ENCODE data around the gene CSRP1.

The CSRP1 gene

DNA sequence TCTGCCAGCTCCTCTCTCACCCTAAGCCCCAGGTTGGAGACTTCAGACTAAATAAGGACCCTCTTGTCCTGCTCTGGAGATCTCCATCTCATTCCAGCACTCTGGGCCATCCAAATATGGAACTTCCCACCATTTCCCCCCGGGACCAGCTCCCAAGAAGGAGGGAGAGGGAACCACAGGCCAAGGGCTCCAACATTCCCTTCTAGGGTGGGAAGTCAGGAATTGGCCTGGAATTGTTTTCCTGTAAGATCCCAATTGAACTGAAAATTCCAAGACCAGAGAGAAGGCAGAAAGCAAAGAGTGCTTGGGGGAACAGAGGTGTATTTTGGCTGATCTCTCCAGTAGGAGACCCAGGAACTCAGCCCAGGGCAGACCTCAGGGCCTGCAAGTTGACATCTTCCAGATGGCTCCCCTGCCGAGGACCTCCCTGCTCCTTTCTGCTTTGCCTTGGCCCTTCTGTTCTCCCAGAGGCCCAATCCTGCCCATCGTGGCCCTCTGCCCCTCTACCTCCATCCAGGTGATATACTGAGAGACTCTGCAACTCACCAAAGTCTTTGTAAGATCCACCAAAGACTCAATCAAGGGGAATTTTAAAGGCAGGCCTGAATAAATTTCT lies 14.9 kb downstream of the CSRP1 start:
- Histone ChIP-seq H3K4me3 (ENCODE audit: low read length) (no peak overlapping the region), H3K9me3 (ENCODE audit: insufficient read depth, low read depth, low read length) (no peaks in the 10 kb centered on the region), H3K4me1 (ENCODE audit: insufficient read depth, low read length) (0 out of 2 replicates have a peak, but pooled peaks cover 8% of the 10 kb centered on the region), H3K36me3 (ENCODE audit: insufficient read depth, low read length) (no peaks in the 10 kb centered on the region), H3K27me3 (ENCODE audit: insufficient read depth, low read length) (no peaks in the 10 kb centered on the region), H3K9ac (ENCODE audit: low read depth, low read length) (no peak overlapping the region), H3K27ac (ENCODE audit: low read depth, low read length) (no peak overlapping the region)
- 86% methylated on average over 3 of the region's 3 CpGs for WGBS

DNA sequence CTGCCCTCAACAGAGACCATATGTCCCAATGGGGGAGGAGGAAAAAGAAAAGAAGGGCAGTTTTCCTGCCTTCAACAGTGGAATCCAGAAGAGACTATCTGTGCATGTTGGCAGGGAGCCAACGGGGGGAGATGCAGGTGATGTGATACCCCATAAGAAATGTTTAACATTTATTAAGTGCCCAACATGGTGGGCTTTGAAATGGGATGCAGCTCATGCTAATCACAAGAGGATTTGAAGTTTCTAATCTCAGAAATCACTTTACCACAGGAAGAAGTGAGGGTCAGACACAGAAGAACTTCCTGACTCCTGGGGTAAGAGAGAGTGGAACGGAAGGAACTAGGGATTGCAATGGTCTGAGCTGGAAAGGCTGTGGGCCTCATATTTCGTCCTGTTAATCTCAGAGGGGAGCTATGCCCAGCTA lies 16.2 kb downstream of the CSRP1 start:
- Histone ChIP-seq H3K4me1 (ENCODE audit: insufficient read depth, low read length) (0 out of 2 replicates have a peak, but pooled peaks cover 8% of the 10 kb centered on the region), H3K9ac (ENCODE audit: low read depth, low read length) (no peak overlapping the region), H3K9me3 (ENCODE audit: insufficient read depth, low read depth, low read length) (no peaks in the 10 kb centered on the region), H3K27ac (ENCODE audit: low read depth, low read length) (no peak overlapping the region), H3K27me3 (ENCODE audit: insufficient read depth, low read length) (no peaks in the 10 kb centered on the region), H3K4me3 (ENCODE audit: low read length) (no peak overlapping the region), H3K36me3 (ENCODE audit: insufficient read depth, low read length) (no peaks in the 10 kb centered on the region)
- 81% methylated on average over 3 of the region's 3 CpGs for WGBS

DNA sequence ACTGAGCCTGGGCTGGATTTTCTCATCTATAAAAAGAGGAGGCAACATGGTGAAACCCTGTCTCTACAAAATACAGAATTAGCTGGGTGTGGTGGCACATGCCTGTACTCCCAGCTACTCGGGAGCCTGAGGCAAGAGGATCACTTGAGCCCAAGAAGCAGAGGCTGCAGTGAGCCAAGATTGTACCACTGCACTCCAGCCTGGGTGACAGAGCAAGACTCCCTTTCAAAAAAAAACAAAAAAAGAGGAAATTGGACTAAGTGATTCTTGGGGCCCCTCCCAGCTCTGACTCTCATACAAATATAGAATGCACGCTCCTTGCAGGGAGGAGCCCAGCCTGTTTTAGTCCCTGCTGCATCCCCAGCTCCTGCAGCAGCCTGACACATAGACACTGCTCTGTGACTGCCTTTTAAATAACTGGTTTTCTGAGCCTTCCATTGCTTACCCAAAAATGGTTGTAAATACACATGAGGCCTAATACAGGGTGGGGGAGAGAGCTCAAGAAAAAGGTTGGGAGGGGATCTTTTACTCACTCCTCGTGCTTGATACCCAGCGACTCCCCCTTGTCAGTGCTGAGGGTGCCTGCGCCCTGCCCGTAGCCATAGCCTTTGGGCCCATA lies 17.2 kb downstream of the CSRP1 start:
- 91% methylated on average over 6 of the region's 6 CpGs for WGBS
- Histone ChIP-seq H3K4me3 (ENCODE audit: low read length) (no peak overlapping the region), H3K9ac (ENCODE audit: low read depth, low read length) (no peak overlapping the region), H3K36me3 (ENCODE audit: insufficient read depth, low read length) (no peaks in the 10 kb centered on the region), H3K27me3 (ENCODE audit: insufficient read depth, low read length) (no peaks in the 10 kb centered on the region), H3K4me1 (ENCODE audit: insufficient read depth, low read length) (0 out of 2 replicates have a peak, but pooled peaks cover 8% of the 10 kb centered on the region), H3K27ac (ENCODE audit: low read depth, low read length) (no peak overlapping the region), H3K9me3 (ENCODE audit: insufficient read depth, low read depth, low read length) (no peaks in the 10 kb centered on the region)

DNA sequence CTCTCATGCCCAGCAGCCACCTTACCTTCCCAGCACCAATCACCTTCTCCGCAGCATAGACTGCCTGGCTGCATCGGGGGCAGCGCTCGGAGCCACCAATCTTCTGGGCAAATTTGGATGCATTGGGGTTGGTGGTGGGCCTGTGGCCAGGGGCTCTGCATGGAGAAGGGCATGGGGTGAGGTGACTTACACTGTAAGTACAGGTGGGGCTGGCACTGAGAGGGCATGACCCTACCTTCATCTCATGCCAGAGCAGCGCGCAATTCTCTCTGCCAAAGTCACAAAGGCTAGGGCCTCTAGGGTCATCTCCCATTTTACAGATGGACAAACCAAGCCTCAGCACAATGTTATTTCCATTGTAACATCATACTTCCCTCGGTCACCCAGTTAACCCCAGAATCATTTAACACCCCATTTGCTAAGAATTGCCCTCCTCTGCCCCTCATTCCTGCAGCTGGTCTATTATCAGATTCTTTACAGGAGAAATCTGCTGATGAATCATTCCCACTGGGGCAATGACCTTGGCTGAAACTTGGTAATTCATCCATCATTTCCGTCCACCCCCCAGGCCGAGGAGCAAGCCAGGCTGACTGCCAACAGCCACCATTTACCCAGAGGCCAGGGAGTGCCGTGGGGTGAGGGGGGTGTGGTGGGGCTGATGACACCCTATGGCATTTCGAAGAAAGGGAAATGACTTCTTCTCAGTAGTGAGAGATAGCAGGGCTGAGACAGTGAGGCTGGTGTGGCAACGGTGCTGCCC lies 17.9 kb downstream of the CSRP1 start:
- no peak overlapping the region for H3K4me3 ChIP-seq (ENCODE audit: low read length)
- no peak overlapping the region for H3K9ac ChIP-seq (ENCODE audit: low read depth, low read length)
- H3K4me1 ChIP-seq (ENCODE audit: insufficient read depth, low read length) = 0 out of 2 replicates have a peak, but pooled peaks cover 2% of the 10 kb centered on the region
- no peaks in the 10 kb centered on the region for H3K9me3 ChIP-seq (ENCODE audit: insufficient read depth, low read depth, low read length)
- H3K27ac ChIP-seq (ENCODE audit: low read depth, low read length) = no peak overlapping the region
- no peaks in the 10 kb centered on the region for H3K36me3 ChIP-seq (ENCODE audit: insufficient read depth, low read length)
- H3K27me3 ChIP-seq (ENCODE audit: insufficient read depth, low read length) = no peaks in the 10 kb centered on the region
- 89% methylated on average over 12 of the region's 12 CpGs for WGBS

DNA sequence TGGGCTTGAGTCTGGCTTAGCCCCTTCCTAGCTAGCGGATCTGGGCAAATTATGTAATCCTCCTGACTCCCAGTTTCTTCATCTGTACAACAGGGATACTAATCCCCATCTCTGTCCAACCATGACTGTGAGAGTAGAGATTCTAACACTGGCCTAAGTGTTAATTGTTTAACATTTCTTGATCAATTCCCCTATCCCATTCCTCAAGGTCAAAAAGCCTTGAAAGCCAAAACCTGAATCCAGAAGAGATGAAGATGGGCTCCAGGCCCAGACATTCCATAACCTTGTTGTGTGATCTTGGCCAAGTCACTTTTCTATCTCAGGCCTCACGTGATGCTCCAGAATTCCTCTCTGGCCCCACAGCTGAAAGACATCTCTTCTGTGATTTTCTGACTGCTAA lies 19.2 kb downstream of the CSRP1 start:
- WGBS = 88% methylated on average over 2 of the region's 2 CpGs
- no peaks in the 10 kb centered on the region for H3K4me1 ChIP-seq (ENCODE audit: insufficient read depth, low read length)
- no peak overlapping the region for H3K9ac ChIP-seq (ENCODE audit: low read depth, low read length)
- no peak overlapping the region for H3K27ac ChIP-seq (ENCODE audit: low read depth, low read length)
- H3K4me3 ChIP-seq (ENCODE audit: low read length) = no peak overlapping the region
- H3K27me3 ChIP-seq (ENCODE audit: insufficient read depth, low read length) = no peaks in the 10 kb centered on the region
- H3K36me3 ChIP-seq (ENCODE audit: insufficient read depth, low read length) = no peaks in the 10 kb centered on the region
- no peaks in the 10 kb centered on the region for H3K9me3 ChIP-seq (ENCODE audit: insufficient read depth, low read depth, low read length)

DNA sequence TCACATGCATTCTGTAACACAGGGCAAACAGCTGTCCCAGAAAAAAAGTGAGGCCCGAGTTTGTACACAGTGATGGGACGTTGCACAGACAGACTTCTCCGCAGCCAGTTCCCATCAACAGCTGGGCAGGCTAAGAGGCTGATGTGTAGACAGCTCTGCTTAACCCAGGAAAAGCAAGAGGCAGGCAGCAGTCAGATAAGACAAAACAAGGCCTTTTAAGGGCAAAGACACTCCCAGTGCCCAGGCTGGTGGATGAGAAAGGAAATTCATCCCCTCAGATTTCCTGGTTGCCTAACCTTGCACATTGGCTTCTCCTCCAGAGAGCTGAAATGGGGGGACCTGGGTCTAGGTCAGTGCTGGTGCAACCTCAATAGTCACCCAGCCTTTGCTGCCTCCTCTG lies 20.7 kb downstream of the CSRP1 start:
- 86% methylated on average over 3 of the region's 3 CpGs for WGBS
- Histone ChIP-seq H3K27me3 (ENCODE audit: insufficient read depth, low read length) (peaks cover 8% of the 10 kb centered on the region), H3K36me3 (ENCODE audit: insufficient read depth, low read length) (no peaks in the 10 kb centered on the region)

DNA sequence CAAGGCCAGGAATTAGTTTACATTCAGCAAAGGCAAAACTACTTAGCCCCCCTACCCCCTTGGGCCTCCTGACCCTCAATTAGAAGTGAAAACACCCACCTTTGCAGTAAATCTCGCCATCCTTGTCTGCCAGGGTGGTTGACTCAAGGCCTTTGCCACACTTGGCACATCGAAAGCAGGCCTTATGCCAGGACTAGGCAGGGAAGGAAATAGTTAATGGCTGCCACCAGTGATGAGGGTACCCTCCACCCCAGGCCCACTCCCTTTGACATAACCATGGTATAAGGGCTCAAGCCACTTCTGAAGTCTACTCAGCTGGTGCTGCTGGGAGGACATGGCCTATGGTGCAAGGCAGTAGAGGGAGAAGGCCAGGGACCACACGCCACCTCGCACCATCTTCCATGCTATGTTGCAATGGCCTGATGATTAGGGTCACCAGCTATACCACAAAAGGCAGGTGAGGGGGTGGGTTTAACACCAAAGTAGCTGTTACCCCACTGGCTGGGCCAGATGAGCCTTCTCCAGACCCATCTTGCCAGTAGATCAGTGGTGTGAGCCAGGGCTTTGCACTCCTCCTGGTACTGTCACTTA lies 21.6 kb downstream of the CSRP1 start:
- no peak overlapping the region for H3K4me3 ChIP-seq (ENCODE audit: low read length)
- 93% methylated on average over 4 of the region's 4 CpGs for WGBS

More for the DNA sequence above, 20.7 kb downstream of the CSRP1 start:
- H3K4me3 ChIP-seq (ENCODE audit: low read length) = no peak overlapping the region
- H3K9me3 ChIP-seq (ENCODE audit: insufficient read depth, low read depth, low read length) = no peaks in the 10 kb centered on the region
- H3K27ac ChIP-seq (ENCODE audit: low read depth, low read length) = no peak overlapping the region
- no peaks in the 10 kb centered on the region for H3K4me1 ChIP-seq (ENCODE audit: insufficient read depth, low read length)
- H3K9ac ChIP-seq (ENCODE audit: low read depth, low read length) = no peak overlapping the region

DNA sequence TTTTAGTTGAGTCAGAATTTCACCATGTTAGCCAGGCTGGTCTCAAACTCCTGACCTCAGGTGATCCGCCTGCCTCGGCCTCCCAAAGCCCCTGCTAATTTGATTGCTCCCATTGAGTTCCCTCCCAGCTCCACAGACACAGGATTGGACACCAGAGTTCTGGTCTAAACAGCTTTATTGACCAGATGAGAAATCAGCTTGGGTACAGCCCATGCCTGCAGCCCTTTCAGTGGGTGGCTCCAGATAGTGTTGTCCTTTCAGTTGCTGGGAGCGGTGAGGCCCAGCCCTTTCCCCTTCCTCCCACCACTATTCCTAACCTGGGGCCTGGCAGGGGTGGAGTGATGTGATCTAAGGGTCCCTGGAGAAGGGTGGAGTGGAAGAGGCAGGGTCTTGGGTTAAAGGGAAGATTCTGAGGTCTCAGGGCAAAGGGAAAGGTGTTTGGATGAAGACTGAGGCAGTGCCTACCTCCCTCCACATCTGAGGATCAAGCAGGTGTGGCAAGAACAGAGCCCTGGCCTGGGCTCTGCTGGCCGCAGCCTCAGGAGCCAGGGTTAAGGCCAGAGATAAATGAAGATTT lies 23.5 kb downstream of the CSRP1 start:
- Histone ChIP-seq H3K4me1 (ENCODE audit: insufficient read depth, low read length) (peaks cover 4% of the 10 kb centered on the region; the same call in 1 of the 2 replicates), H3K9me3 (ENCODE audit: insufficient read depth, low read depth, low read length) (no peaks in the 10 kb centered on the region), H3K27ac (ENCODE audit: low read depth, low read length) (no peak overlapping the region), H3K36me3 (ENCODE audit: insufficient read depth, low read length) (no peaks in the 10 kb centered on the region), H3K4me3 (ENCODE audit: low read length) (no peak overlapping the region), H3K9ac (ENCODE audit: low read depth, low read length) (no peak overlapping the region), H3K27me3 (ENCODE audit: insufficient read depth, low read length) (peaks cover 24% of the 10 kb centered on the region)
- 91% methylated on average over 3 of the region's 4 CpGs for WGBS

More for the DNA sequence above, 21.6 kb downstream of the CSRP1 start:
- no peak overlapping the region for H3K9ac ChIP-seq (ENCODE audit: low read depth, low read length)
- no peaks in the 10 kb centered on the region for H3K4me1 ChIP-seq (ENCODE audit: insufficient read depth, low read length)
- H3K27ac ChIP-seq (ENCODE audit: low read depth, low read length) = no peak overlapping the region
- H3K9me3 ChIP-seq (ENCODE audit: insufficient read depth, low read depth, low read length) = no peaks in the 10 kb centered on the region
- no peaks in the 10 kb centered on the region for H3K36me3 ChIP-seq (ENCODE audit: insufficient read depth, low read length)
- H3K27me3 ChIP-seq (ENCODE audit: insufficient read depth, low read length) = peaks cover 14% of the 10 kb centered on the region

DNA sequence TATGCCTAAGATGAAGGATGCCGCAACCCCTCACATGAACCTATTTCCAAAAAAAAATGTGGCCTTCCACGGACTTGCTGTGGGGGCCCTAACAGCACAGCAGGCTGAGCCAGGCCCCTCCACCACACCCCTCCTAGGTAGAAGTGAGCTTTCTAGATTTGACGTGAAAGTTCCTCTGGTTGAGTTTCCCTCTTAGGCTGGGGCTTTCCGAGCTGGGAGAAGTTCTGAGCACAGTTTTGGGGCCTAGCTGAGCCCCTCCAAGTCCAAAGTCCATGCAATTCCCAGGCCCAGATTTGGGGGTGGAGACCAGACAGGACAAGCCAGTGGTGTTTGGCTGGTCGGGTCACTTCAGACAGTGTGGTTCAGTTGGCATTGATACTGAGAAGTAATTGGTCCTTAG lies 24.2 kb downstream of the CSRP1 start:
- Histone ChIP-seq H3K36me3 (ENCODE audit: insufficient read depth, low read length) (no peaks in the 10 kb centered on the region), H3K4me3 (ENCODE audit: low read length) (no peak overlapping the region), H3K9me3 (ENCODE audit: insufficient read depth, low read depth, low read length) (no peaks in the 10 kb centered on the region), H3K27me3 (ENCODE audit: insufficient read depth, low read length) (peaks cover 24% of the 10 kb centered on the region), H3K27ac (ENCODE audit: low read depth, low read length) (no peak overlapping the region), H3K9ac (ENCODE audit: low read depth, low read length) (no peak overlapping the region), H3K4me1 (ENCODE audit: insufficient read depth, low read length) (peaks cover 4% of the 10 kb centered on the region; the same call in 1 of the 2 replicates)
- 87% methylated on average over 5 of the region's 5 CpGs for WGBS

DNA sequence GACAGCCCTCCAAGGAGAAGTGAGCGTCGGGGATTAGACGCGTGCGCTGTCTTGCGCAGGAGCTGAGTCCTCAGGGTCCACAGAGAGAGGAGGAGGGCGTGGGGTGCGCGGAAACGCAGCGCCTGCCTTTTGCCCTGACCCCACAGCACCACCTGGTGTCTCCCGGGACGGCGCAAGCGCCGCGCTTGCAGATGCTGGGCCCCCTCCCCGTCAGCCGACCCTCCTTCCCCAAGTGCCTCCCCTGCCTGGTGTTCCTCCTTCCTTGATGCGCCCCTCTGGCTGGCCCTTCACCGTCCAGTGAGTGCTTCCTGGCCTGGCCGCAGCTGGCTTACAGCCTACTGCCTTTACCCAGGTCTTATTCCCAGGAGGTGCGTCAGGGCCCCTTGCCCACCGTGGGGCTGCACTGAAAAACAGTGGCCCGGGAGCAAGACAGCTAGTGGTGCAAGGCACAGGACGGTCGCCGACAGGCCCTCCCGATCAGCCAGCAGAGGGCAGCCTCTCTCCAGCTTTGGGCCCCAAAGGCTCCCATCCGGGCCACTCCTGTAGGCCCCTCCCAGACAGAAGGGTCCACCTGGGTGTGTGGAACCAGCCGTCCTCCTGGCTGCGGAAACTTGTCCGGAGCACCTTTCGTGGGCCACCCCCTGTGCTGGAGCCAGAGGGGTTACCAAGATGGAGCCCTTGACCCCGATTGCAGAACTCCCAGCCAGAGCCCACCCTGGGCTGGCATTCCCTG lies 25.0 kb downstream of the CSRP1 start:
- Histone ChIP-seq H3K4me3 (ENCODE audit: low read length) (peak overlapping the region; percentile 52), H3K9ac (ENCODE audit: low read depth, low read length) (no peak overlapping the region), H3K9me3 (ENCODE audit: insufficient read depth, low read depth, low read length) (no peaks in the 10 kb centered on the region), H3K4me1 (ENCODE audit: insufficient read depth, low read length) (peaks cover 4% of the 10 kb centered on the region; the same call in 1 of the 2 replicates), H3K27me3 (ENCODE audit: insufficient read depth, low read length) (peaks cover 24% of the 10 kb centered on the region), H3K36me3 (ENCODE audit: insufficient read depth, low read length) (no peaks in the 10 kb centered on the region), H3K27ac (ENCODE audit: low read depth, low read length) (no peak overlapping the region)
- 3% methylated on average over 35 of the region's 35 CpGs for WGBS

Data from HUES64 (cell line).